HEK293T (cell line): ENCODE measurements around the gene ZNF532.

Experiments used
- BHLHE40 ChIP-seq: fragments of 450-650 bp; IDR thresholded peaks from 2 replicates; pipeline ENCODE4 v1.6.1; 2016; ENCODE audit warnings: mild to moderate bottlenecking, moderate library complexity, borderline replicate concordance
- ELF4 ChIP-seq: fragments of 450-650 bp; IDR thresholded peaks from 2 replicates; pipeline ENCODE4 v1.6.1; 2017; ENCODE audit warnings: antibody characterized with exemption
- FOXM1 ChIP-seq: fragments of 450-650 bp; IDR thresholded peaks from 2 replicates; pipeline ENCODE4 v1.6.1; 2017; ENCODE audit warnings: mild to moderate bottlenecking, borderline replicate concordance
- HDGF ChIP-seq: fragments of 450-650 bp; IDR thresholded peaks from 2 replicates; pipeline ENCODE4 v1.6.1; 2017; ENCODE audit warnings: antibody characterized with exemption, borderline replicate concordance
- LEF1 ChIP-seq: fragments of 450-650 bp; IDR thresholded peaks from 2 replicates; pipeline ENCODE4 v1.6.1; 2017; ENCODE audit warnings: mild to moderate bottlenecking, borderline replicate concordance
- SP1 ChIP-seq: fragments of 450-650 bp; IDR thresholded peaks from 2 replicates; pipeline ENCODE4 v1.6.1; 2017
- SUZ12 ChIP-seq: fragments of 450-650 bp; IDR thresholded peaks from 2 replicates; pipeline ENCODE4 v1.6.1; 2016; ENCODE audit warnings: mild to moderate bottlenecking
- ZNF384 ChIP-seq: fragments of 450-650 bp; IDR thresholded peaks from 2 replicates; pipeline ENCODE4 v1.6.1; 2016

- TF ChIP-seq LEF1 (no peak), SUZ12 (no peak), ELF4 (no peak), BHLHE40 (no peak), SP1 (no peak), ZNF384 (no peak), HDGF (no peak), FOXM1 (no peak)
Measured at GRCh38 chr18:58958628-58959027, 94.0 kb downstream of the ZNF532 start.
